Lower leg skin (tissue), 4 donors: ENCODE measurements around the gene RPS6KC1. TPM values are rescaled to one million over a fixed set of nuclear protein-coding genes. Genes with fewer than 3 reads are reported as not detected.

Experiments used
- DNase-seq, 2 donors: peaks; one replicate each; pipeline ENCODE4 v3.0.0-alpha.2; 2019; ENCODE audit warnings: low spot score in 2 of 2
- H3K4me3 ChIP-seq: fragments of 200-600 bp; sonication (generic); 2 replicates; pipeline ENCODE4 v1.5.1; 2017; ENCODE audit warnings: mild to moderate bottlenecking, low read depth; ENCODE audit not compliant: poor library complexity, severe bottlenecking
- POLR2A ChIP-seq, 2 donors: fragments of 450-650 bp; IDR thresholded peaks; one replicate each; pipeline ENCODE4 v1.6.1; 2016 to 2017; ENCODE audit warnings: antibody characterized with exemption in 2 of 2, mild to moderate bottlenecking in 1 of 2, moderate library complexity in 1 of 2
- whole genome bisulfite sequencing, 2 donors: methylation state at CpG; one replicate each; pipeline ENCODE4 v1.1.5; 2018; 5-methylcytosine and 5-hydroxymethylcytosine counted together
- intact Hi-C: fragments of 100-400 bp; cut with DNase I; formaldehyde crosslinking; loops from one replicate; pipeline ENCODE4 v1.15.0; 2023; ENCODE audit warnings: low total_unique reads
- total RNA-seq, 4 donors: library from RNA; depleted of rRNA; stranded (reverse); fragments of >200 nt; gene quantifications; one replicate each; pipeline ENCODE4 v1.1.0, GENCODE V29; 2016
- TF ChIP-seq, protein P1 (sequence below), 3 donors: fragments of 450-650 bp; IDR thresholded peaks; one replicate each; pipeline ENCODE4 v1.5.1; 2016; ENCODE audit warnings: antibody characterized with exemption in 3 of 3, mild to moderate bottlenecking in 3 of 3, moderate library complexity in 2 of 3

RPS6KC1 gene
- total RNA-seq, 4 donors from 2014 or later, result 7.6 to 15.5 (median 10.6) TPM

DNA sequence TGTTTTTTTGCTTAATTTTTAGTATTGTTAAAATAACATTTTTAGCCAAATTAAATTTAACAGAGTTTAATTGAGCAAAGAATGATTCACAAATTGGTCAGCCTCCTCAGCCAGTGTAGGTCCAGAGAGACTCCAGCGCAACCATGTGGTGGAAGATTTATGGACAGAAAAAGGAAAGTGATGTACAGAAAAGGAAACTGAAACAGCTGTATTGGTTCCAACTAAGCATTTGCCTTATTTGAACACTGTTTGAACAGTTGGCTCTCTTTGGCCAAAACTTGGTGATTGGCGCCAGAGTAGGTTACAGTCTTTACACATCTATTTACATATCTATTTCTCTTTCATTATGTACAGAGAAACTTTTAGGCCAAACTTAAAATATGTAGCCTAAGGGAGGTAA lies 19.4 kb downstream of the RPS6KC1 start:
- no peak overlapping the region for H3K4me3 ChIP-seq
- no peak for DNase-seq
- intact Hi-C loops, result no loop called here
- no peak for TF ChIP-seq POLR2A (IDR thresholded peaks at IDR 0.05)
- TF ChIP-seq, protein P1, sequence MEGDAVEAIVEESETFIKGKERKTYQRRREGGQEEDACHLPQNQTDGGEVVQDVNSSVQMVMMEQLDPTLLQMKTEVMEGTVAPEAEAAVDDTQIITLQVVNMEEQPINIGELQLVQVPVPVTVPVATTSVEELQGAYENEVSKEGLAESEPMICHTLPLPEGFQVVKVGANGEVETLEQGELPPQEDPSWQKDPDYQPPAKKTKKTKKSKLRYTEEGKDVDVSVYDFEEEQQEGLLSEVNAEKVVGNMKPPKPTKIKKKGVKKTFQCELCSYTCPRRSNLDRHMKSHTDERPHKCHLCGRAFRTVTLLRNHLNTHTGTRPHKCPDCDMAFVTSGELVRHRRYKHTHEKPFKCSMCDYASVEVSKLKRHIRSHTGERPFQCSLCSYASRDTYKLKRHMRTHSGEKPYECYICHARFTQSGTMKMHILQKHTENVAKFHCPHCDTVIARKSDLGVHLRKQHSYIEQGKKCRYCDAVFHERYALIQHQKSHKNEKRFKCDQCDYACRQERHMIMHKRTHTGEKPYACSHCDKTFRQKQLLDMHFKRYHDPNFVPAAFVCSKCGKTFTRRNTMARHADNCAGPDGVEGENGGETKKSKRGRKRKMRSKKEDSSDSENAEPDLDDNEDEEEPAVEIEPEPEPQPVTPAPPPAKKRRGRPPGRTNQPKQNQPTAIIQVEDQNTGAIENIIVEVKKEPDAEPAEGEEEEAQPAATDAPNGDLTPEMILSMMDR (IDR thresholded peaks at IDR 0.05), result no peak
- 43 to 45% methylated on average over 2 of the region's 2 CpGs for WGBS, 2 donors

DNA sequence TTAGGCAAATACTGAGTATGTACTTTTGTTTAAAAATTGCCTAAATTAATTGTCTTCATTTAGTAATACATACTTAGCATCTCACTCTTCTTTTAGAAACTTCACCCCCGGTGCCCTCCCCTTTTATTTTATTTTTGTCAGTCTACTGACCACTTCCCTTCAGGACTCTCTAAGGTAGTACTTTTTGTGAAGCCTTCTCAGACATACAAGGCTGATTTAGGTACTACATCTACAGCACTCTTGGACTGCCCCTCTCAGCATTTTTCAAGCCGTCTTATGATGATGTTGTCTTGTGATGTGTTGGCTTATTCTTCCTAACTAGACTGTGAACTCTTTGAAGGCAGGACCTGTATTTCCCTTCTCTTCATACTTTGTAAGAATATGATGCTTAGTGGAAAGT lies 24.7 kb downstream of the RPS6KC1 start:
- no peak overlapping the region for H3K4me3 ChIP-seq
- intact Hi-C loops, result no loop called here
- no peak for DNase-seq
- TF ChIP-seq POLR2A (IDR thresholded peaks at IDR 0.05), result no peak
- TF ChIP-seq, protein P1 (IDR thresholded peaks at IDR 0.05), result no peak
- 86 to 88% methylated on average over 2 of the region's 2 CpGs for WGBS, 2 donors

DNA sequence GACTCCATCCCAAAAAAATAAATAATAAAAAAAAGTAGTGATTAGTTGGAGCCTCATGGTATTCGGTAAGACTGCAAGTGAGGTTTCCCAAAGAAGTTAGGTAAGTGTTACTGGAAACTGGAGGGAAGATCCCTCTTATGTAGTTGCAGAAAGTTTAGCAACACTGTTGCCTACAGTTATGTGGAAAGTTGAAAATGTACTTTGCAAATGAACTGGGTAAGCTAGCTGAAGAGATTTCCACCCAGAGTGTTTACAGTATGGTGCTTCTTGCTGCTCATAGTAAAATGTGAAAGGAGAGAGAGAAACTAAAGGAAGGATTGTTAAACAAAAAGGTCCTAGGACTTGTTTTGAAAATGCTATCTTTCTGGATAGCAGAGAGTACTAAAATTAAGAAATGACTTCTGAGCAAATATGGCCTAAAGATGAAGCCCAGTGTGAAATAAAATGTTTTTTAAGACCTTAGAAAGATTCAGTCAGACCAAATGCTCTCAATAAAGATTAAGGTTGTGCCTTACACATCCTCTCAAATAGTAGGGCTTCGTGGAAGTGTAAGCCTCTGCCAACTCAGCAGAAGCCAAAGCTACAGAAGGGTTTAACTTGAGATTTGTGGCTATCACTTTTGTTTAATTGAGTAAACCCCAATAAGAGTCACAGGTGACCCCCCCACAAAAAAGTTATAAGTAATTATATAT lies 31.5 kb downstream of the RPS6KC1 start:
- DNase-seq, result no peak
- H3K4me3 ChIP-seq, result no peak overlapping the region
- no peak for TF ChIP-seq POLR2A (IDR thresholded peaks at IDR 0.05)
- TF ChIP-seq, protein P1 (IDR thresholded peaks at IDR 0.05), result no peak
- WGBS, 2 donors, result 87 to 90% methylated on average over 2 of the region's 2 CpGs
- intact Hi-C loops, result no loop called here

DNA sequence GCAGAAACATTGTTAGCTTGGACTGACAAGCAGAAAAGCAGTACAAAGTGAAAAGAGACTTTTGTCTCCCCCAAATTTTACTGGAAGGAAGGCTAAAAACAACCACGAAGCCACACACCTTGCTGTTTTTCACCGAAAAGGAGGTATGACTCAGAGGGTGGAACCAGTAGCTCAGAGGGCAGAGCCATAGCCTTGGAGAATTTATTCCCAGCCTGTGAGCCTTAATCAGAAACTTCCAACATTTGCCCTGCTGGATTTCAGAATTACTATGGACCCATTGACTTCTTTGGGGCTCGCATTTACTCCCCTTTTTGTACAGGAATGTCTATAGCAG lies 32.0 kb downstream of the RPS6KC1 start:
- no peak overlapping the region for H3K4me3 ChIP-seq
- no peak for TF ChIP-seq POLR2A (IDR thresholded peaks at IDR 0.05)
- TF ChIP-seq, protein P1 (IDR thresholded peaks at IDR 0.05), result no peak
- WGBS, 2 donors, result 79 to 84% methylated on average over 3 of the region's 3 CpGs
- no peak for DNase-seq
- intact Hi-C loops, result no loop called here

DNA sequence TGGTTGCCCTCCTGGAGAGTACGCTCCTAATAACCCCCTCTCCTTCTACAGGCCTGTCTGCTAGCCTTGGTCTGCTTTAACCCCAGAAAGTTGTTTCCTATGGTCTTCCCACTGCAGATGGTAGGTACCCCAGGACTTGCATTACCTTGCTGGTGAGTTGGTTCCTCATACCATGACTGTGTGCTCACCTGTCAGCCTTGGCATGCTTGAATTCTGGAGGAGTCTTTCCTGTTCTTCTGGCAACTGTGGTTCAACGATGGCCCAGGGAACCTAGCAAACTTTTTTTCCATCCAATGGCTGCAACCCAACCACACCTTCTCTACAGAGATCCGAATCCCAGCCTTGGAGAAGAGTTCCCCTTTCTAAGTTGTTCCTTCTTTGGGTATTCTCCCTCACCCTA lies 36.9 kb downstream of the RPS6KC1 start:
- intact Hi-C loops, result no loop called here
- no peak for DNase-seq
- TF ChIP-seq, protein P1 (IDR thresholded peaks at IDR 0.05), result no peak
- no peak for TF ChIP-seq POLR2A (IDR thresholded peaks at IDR 0.05)
- 80 to 83% methylated on average over 3 of the region's 3 CpGs for WGBS, 2 donors
- no peak overlapping the region for H3K4me3 ChIP-seq
